ENCODE measurements around the gene PCDHAC2.

DNA sequence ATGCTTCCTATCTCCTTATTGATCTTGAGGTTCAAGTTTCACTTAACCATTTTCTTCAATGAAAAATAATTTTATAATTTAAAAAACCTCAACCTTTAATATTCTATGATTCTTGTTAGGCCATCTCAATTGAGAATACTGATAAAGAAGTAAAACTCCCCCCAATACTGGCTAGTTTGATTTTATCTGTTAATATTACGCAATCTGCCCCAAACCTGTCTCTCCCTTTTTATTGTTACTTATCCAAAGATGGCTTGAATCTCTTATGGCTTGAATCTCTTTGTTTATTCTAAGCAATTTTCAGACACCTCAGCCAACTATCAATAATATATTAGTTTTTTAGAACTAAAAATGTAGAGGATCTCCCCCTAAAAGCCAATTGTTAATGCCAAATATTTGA lies 4.1 kb upstream of the PCDHAC2 start:
- no peak for TF ChIP-seq EZH2 (IDR thresholded peaks at IDR 0.05; ENCODE audit: borderline replicate concordance, low read length)
- TF ChIP-seq CTCF (IDR thresholded peaks at IDR 0.05; ENCODE audit: low read length), result no peak

Data from OCI-LY1 (cell line).